KMS-11 (cell line): ENCODE data around the gene CPD.

ENCODE experiments used
- H2AFZ ChIP-seq: fragments of 200-600 bp; sonication (generic); 2 replicates; pipeline ENCODE4 v1.6.1; 2016; ENCODE audit warnings: antibody characterized with exemption, mixed run types, low read depth
- H3K27ac ChIP-seq: fragments of 200-600 bp; sonication (generic); 2 replicates; pipeline ENCODE4 v1.6.1; 2016; ENCODE audit warnings: mild to moderate bottlenecking, mixed run types
- H3K27me3 ChIP-seq: fragments of 200-600 bp; sonication (generic); 2 replicates; pipeline ENCODE4 v1.6.1; 2017; ENCODE audit warnings: mild to moderate bottlenecking, low read depth, mixed run types, moderate library complexity; ENCODE audit not compliant: insufficient read depth
- H3K36me3 ChIP-seq: fragments of 200-600 bp; sonication (generic); 2 replicates; pipeline ENCODE4 v1.6.1; 2017; ENCODE audit warnings: mild to moderate bottlenecking, mixed run types; ENCODE audit not compliant: insufficient read depth
- H3K4me1 ChIP-seq: fragments of 200-600 bp; sonication (generic); 2 replicates; pipeline ENCODE4 v1.6.1; 2016; ENCODE audit warnings: mild to moderate bottlenecking, low read depth, mixed run types; ENCODE audit not compliant: poor library complexity, severe bottlenecking
- H3K4me2 ChIP-seq: fragments of 200-600 bp; sonication (generic); 2 replicates; pipeline ENCODE4 v1.7.0; 2016; ENCODE audit warnings: mild to moderate bottlenecking, mixed run types
- H3K4me3 ChIP-seq: fragments of 200-600 bp; sonication (generic); IDR thresholded peaks from 2 replicates; pipeline ENCODE4 v1.6.1; 2017; ENCODE audit warnings: low read depth, low read length, mixed read lengths; ENCODE audit not compliant: insufficient read depth
- H3K79me2 ChIP-seq: fragments of 200-600 bp; sonication (generic); 2 replicates; pipeline ENCODE4 v1.6.1; 2016; ENCODE audit warnings: low read depth, mixed run types; ENCODE audit not compliant: insufficient read depth
- H3K9ac ChIP-seq: fragments of 200-600 bp; sonication (generic); 2 replicates; pipeline ENCODE4 v1.6.1; 2016; ENCODE audit warnings: mild to moderate bottlenecking, mixed run types
- H4K20me1 ChIP-seq: fragments of 200-600 bp; sonication (generic); 2 replicates; pipeline ENCODE4 v1.6.1; 2016; ENCODE audit warnings: mild to moderate bottlenecking, mixed run types; ENCODE audit not compliant: insufficient read depth
- CTCF ChIP-seq: fragments of 200-600 bp; sonication (generic); conservative IDR thresholded peaks from 2 replicates; pipeline ENCODE4 v1.6.1; 2017; ENCODE audit warnings: low read depth, mild to moderate bottlenecking, antibody characterized with exemption, low read length, moderate library complexity, mixed read lengths

The CPD gene

GRCh38 chr17:30393491-30393890 lies 14.8 kb downstream of the CPD start:
- H4K20me1 ChIP-seq: no peaks in the 10 kb centered on the region
- no peaks in the 10 kb centered on the region for H3K4me1 ChIP-seq
- H3K27me3 ChIP-seq: no peaks in the 10 kb centered on the region
- H3K9ac ChIP-seq: no peak overlapping the region
- no peak overlapping the region for H3K4me3 ChIP-seq
- TF ChIP-seq CTCF: no peak
- H3K4me2 ChIP-seq: no peak overlapping the region
- no peak overlapping the region for H3K27ac ChIP-seq
- H3K79me2 ChIP-seq: no peaks in the 10 kb centered on the region
- no peaks in the 10 kb centered on the region for H3K36me3 ChIP-seq
- H2AFZ ChIP-seq: no peak overlapping the region

- H3K27me3 ChIP-seq: no peaks in the 10 kb centered on the region
- no peak for TF ChIP-seq CTCF
- no peak overlapping the region for H2AFZ ChIP-seq
- H3K4me3 ChIP-seq: no peak overlapping the region
- H3K9ac ChIP-seq: no peak overlapping the region
- no peaks in the 10 kb centered on the region for H3K4me1 ChIP-seq
- no peaks in the 10 kb centered on the region for H3K79me2 ChIP-seq
- H3K4me2 ChIP-seq: no peak overlapping the region
- H3K27ac ChIP-seq: no peak overlapping the region
- no peaks in the 10 kb centered on the region for H4K20me1 ChIP-seq
- H3K36me3 ChIP-seq: no peaks in the 10 kb centered on the region
Observed at GRCh38 chr17:30393911-30394867, 15.5 kb downstream of the CPD start.

DNA sequence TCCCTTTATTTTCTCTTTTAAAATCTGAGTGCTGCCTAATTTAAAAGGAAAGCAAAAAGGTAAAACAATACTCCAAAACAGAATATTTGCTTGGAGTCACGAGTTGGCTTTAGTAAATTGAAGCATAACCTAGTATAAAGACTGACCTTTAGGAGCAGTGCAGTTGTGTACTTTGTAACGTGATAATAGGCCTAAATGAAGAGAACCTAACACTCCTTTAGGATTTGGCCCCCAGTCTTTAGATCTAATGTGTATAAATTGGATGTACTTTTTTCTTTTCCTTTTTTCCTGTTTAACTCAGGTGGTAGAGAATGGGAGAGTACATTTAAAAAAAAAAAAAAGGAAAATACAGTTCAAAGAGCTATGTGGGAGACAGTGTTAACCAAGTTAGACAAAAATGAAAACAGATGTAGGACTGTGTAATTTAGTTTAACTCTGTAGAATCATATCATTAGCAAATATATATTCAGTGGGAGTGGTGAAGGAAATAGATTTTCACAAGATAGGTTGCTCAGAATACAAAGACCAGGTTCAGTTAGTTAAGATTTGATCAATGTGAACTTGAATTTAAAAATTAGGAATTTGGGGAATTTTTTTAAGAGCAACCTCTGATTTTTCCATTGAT lies 16.8 kb downstream of the CPD start:
- Histone ChIP-seq H3K79me2 (no peaks in the 10 kb centered on the region), H3K36me3 (no peaks in the 10 kb centered on the region), H3K4me2 (no peak overlapping the region), H3K4me3 (no peak overlapping the region), H3K27ac (no peak overlapping the region), H4K20me1 (no peaks in the 10 kb centered on the region), H3K4me1 (no peaks in the 10 kb centered on the region), H2AFZ (no peak overlapping the region), H3K9ac (no peak overlapping the region), H3K27me3 (no peaks in the 10 kb centered on the region)
- TF ChIP-seq CTCF: no peak

DNA sequence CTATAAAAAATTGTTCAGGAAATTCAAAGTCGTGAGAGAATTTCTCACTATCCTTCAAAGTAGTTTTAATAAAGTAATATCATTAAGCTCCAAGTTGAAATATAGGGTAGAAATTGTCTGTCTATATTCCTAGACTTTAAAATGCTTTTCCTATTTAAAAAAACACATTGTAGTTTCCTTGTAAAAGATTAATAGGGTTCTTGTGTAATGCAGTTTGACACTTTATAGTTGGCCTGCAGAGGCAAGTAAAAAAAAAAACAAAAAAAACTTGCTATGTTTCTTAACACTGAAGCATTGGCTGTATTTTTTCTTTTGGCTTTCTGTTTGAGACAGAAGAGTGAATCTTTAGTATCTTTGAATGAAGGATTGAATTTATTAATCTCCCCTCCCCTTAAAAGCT lies 17.4 kb downstream of the CPD start:
- H3K27me3 ChIP-seq: no peaks in the 10 kb centered on the region
- no peak overlapping the region for H3K27ac ChIP-seq
- no peak overlapping the region for H3K4me2 ChIP-seq
- H4K20me1 ChIP-seq: no peaks in the 10 kb centered on the region
- H3K36me3 ChIP-seq: no peaks in the 10 kb centered on the region
- no peak overlapping the region for H3K4me3 ChIP-seq
- H2AFZ ChIP-seq: no peak overlapping the region
- TF ChIP-seq CTCF: no peak
- no peak overlapping the region for H3K9ac ChIP-seq
- H3K4me1 ChIP-seq: no peaks in the 10 kb centered on the region
- no peaks in the 10 kb centered on the region for H3K79me2 ChIP-seq
